H9 (cell line): Measurements from ENCODE around the gene COPE. TPM values are rescaled to one million over a fixed set of nuclear protein-coding genes. Genes with fewer than 3 reads are reported as not detected.

Source experiments
- DNase-seq: peaks from one replicate; pipeline ENCODE4 v3.0.0-alpha.2; 2017
- H2AFZ ChIP-seq: one replicate; pipeline ENCODE4 v1.6.1; 2013; ENCODE audit warnings: mild to moderate bottlenecking, low read length, control low read depth, moderate library complexity
- H2AK5ac ChIP-seq: 2 replicates; pipeline ENCODE4 v1.6.1; 2013; ENCODE audit warnings: low read length, control low read depth, mixed read lengths; ENCODE audit not compliant: insufficient read length
- H2BK120ac ChIP-seq: one replicate; pipeline ENCODE4 v1.6.1; 2013; ENCODE audit warnings: low read depth, mild to moderate bottlenecking, low read length, control low read depth, inconsistent platforms; ENCODE audit not compliant: poor library complexity, severe bottlenecking
- H2BK12ac ChIP-seq: 2 replicates; pipeline ENCODE4 v1.6.1; 2013; ENCODE audit warnings: low read length, control low read depth, mixed read lengths, low read depth; ENCODE audit not compliant: insufficient read length
- H2BK15ac ChIP-seq: 2 replicates; pipeline ENCODE4 v1.6.1; 2013; ENCODE audit warnings: low read depth, low read length, control low read depth
- H2BK20ac ChIP-seq: one replicate; pipeline ENCODE4 v1.6.1; 2013; ENCODE audit warnings: low read depth, mild to moderate bottlenecking, low read length, control low read depth, inconsistent platforms; ENCODE audit not compliant: poor library complexity, severe bottlenecking
- H2BK5ac ChIP-seq: 2 replicates; pipeline ENCODE4 v1.6.1; 2013; ENCODE audit warnings: low read length, control low read depth, mixed read lengths; ENCODE audit not compliant: insufficient read length
- H3K14ac ChIP-seq: 2 replicates; pipeline ENCODE4 v1.6.1; 2013; ENCODE audit warnings: low read length, control low read depth; ENCODE audit not compliant: insufficient read depth
- H3K18ac ChIP-seq: 2 replicates; pipeline ENCODE4 v1.6.1; 2013; ENCODE audit warnings: low read depth, mild to moderate bottlenecking, mixed read lengths, low read length, control low read depth; ENCODE audit not compliant: insufficient read length
- H3K23ac ChIP-seq: 2 replicates; pipeline ENCODE4 v1.6.1; 2013; ENCODE audit warnings: low read length, control low read depth, mixed read lengths, low read depth; ENCODE audit not compliant: insufficient read length
- H3K23me2 ChIP-seq: 2 replicates; pipeline ENCODE4 v1.6.1; 2013; ENCODE audit warnings: low read depth, mild to moderate bottlenecking, mixed read lengths, low read length, control low read depth; ENCODE audit not compliant: insufficient read length, poor library complexity, severe bottlenecking
- H3K27ac ChIP-seq: 2 replicates; pipeline ENCODE4 v1.5.1; 2013; ENCODE audit warnings: low read length, control low read depth, mixed read lengths, low read depth; ENCODE audit not compliant: insufficient read length
- H3K27me3 ChIP-seq: 2 replicates; pipeline ENCODE4 v1.6.1; 2013; ENCODE audit warnings: low read length, control low read depth, inconsistent platforms; ENCODE audit not compliant: insufficient read depth
- H3K4ac ChIP-seq: 2 replicates; pipeline ENCODE4 v1.6.1; 2013; ENCODE audit warnings: low read depth, mild to moderate bottlenecking, control low read depth, inconsistent platforms, low read length, moderate library complexity
- H3K4me1 ChIP-seq: 2 replicates; pipeline ENCODE4 v1.6.1; 2013; ENCODE audit warnings: low read length, control low read depth, inconsistent platforms; ENCODE audit not compliant: insufficient read depth
- H3K4me2 ChIP-seq: 2 replicates; pipeline ENCODE4 v1.6.1; 2013; ENCODE audit warnings: low read length, control low read depth, mixed read lengths; ENCODE audit not compliant: insufficient read length, insufficient read depth
- H3K56ac ChIP-seq: 2 replicates; pipeline ENCODE4 v1.6.1; 2013; ENCODE audit warnings: low read depth, mild to moderate bottlenecking, mixed read lengths, low read length, control low read depth; ENCODE audit not compliant: insufficient read length
- H3K79me1 ChIP-seq: 2 replicates; pipeline ENCODE4 v1.6.1; 2013; ENCODE audit warnings: low read depth, mild to moderate bottlenecking, moderate library complexity, low read length, control low read depth, inconsistent platforms; ENCODE audit not compliant: insufficient read depth, poor library complexity, severe bottlenecking
- H3K79me2 ChIP-seq: 2 replicates; pipeline ENCODE4 v1.6.1; 2013; ENCODE audit warnings: low read length, control low read depth, inconsistent platforms; ENCODE audit not compliant: insufficient read depth
- H3K9ac ChIP-seq: 2 replicates; pipeline ENCODE4 v1.6.1; 2013; ENCODE audit warnings: low read length, control low read depth, mixed read lengths; ENCODE audit not compliant: insufficient read length; ENCODE audit errors: extremely low read depth
- H3K9me3 ChIP-seq: one replicate; pipeline ENCODE4 v1.6.1; 2013; ENCODE audit warnings: low read depth, low read length, inconsistent platforms; ENCODE audit not compliant: control insufficient read depth
- H3T11ph ChIP-seq: one replicate; pipeline ENCODE4 v1.6.1; 2013; ENCODE audit warnings: mild to moderate bottlenecking, low read length, control low read depth, inconsistent platforms
- H4K20me1 ChIP-seq: one replicate; pipeline ENCODE4 v1.6.1; 2013; ENCODE audit not compliant: control insufficient read depth, insufficient read length, insufficient read depth
- H4K5ac ChIP-seq: 2 replicates; pipeline ENCODE4 v1.6.1; 2013; ENCODE audit warnings: low read depth, mild to moderate bottlenecking, mixed read lengths, low read length, control low read depth; ENCODE audit not compliant: insufficient read length
- H4K8ac ChIP-seq: replicated peaks from 2 replicates; pipeline ENCODE4 v1.6.1; 2013; ENCODE audit warnings: low read length, control low read depth, mixed read lengths, low read depth; ENCODE audit not compliant: insufficient read length
- H4K91ac ChIP-seq: 2 replicates; pipeline ENCODE4 v1.6.1; 2013; ENCODE audit warnings: low read depth, mild to moderate bottlenecking, moderate library complexity, mixed read lengths, low read length, control low read depth; ENCODE audit not compliant: insufficient read length
- H3K27ac Mint-ChIP-seq, 3 experiments: 2 replicates in 2 of 3; 3 replicates in 1 of 3; pipeline ENCODE4 v1.8.0; 2020 to 2021; ENCODE audit warnings: mixed read lengths in 3 of 3, mild to moderate bottlenecking in 1 of 3, moderate library complexity in 1 of 3
- H3K27me3 Mint-ChIP-seq: 2 replicates; pipeline ENCODE4 v1.8.0; 2021; ENCODE audit warnings: low read depth, mild to moderate bottlenecking, moderate library complexity, mixed read lengths
- H3K36me3 Mint-ChIP-seq, 3 experiments: 2 replicates in 2 of 3; 3 replicates in 1 of 3; pipeline ENCODE4 v1.8.0; 2020 to 2021; ENCODE audit warnings: low read depth in 3 of 3, mixed read lengths in 3 of 3; ENCODE audit not compliant: insufficient read depth in 1 of 3
- H3K4me1 Mint-ChIP-seq, 2 experiments: 2 replicates each; pipeline ENCODE4 v1.8.0; 2020; ENCODE audit warnings: mixed read lengths in 2 of 2
- H3K4me3 Mint-ChIP-seq, 2 experiments: 2 replicates in 1 of 2; 3 replicates in 1 of 2; pipeline ENCODE4 v1.8.0; 2020 to 2021; ENCODE audit warnings: mild to moderate bottlenecking in 2 of 2, mixed read lengths in 2 of 2, moderate library complexity in 1 of 2
- H3K9me3 Mint-ChIP-seq, 2 experiments: 2 replicates in 1 of 2; 3 replicates in 1 of 2; pipeline ENCODE4 v1.8.0; 2020; ENCODE audit warnings: mild to moderate bottlenecking in 2 of 2, mixed read lengths in 2 of 2, moderate library complexity in 1 of 2
- CTCF ChIP-seq: fragments of 200-600 bp; sonication (generic); conservative IDR thresholded peaks from 3 replicates; pipeline ENCODE4 v1.8.0; 2021; ENCODE audit warnings: antibody characterized with exemption, mild to moderate bottlenecking
- WGBS: extraction: QIAGEN DNeasy Blood & Tissue Kit; methylation state at CpG from one replicate; pipeline ENCODE4 v1.1.7; 2013; ENCODE audit warnings: missing lambda C conversion rate, low lambda C conversion rate, mixed read lengths; ENCODE audit not compliant: insufficient read length; ENCODE audit errors: extremely low coverage; 5-methylcytosine and 5-hydroxymethylcytosine counted together
- total RNA-seq: library from RNA; stranded (reverse); gene quantifications from 2 replicates; pipeline ENCODE4 v1.2.1, GENCODE V29; 2021

Gene COPE
- total RNA-seq, 1 experiment from 2014 or later = 198 TPM

- H3K4me1 Mint-ChIP-seq = peaks cover 0 to 10% of the 10 kb centered on the region in 2 experiments; a peak in 1 of 4 replicates
- no peak overlapping the region for H3K27ac ChIP-seq
- no peaks in the 10 kb centered on the region for H3K79me2 ChIP-seq
- H2BK5ac ChIP-seq = no peak overlapping the region
- no CpG with 5 or more reads among the region's 25 CpGs for WGBS
- peaks cover 0 to 11% (median 5%) of the 10 kb centered on the region in 3 experiments; a peak in 5 of 7 replicates for H3K36me3 Mint-ChIP-seq
- H3K9ac ChIP-seq = no peak overlapping the region
- H3K4me2 ChIP-seq = no peak overlapping the region
- no peak overlapping the region; a peak in 1 of 7 replicates for H3K27ac Mint-ChIP-seq
- no peak for DNase-seq
- no peak overlapping the region for H4K91ac ChIP-seq
- H3K18ac ChIP-seq = no peak overlapping the region
- no peak overlapping the region for H2BK120ac ChIP-seq
- no peak overlapping the region for H3K4ac ChIP-seq
- peaks cover 17% of the 10 kb centered on the region for H3K27me3 Mint-ChIP-seq
- no peak overlapping the region for H2BK15ac ChIP-seq
- no peak overlapping the region for H3T11ph ChIP-seq
- H3K79me1 ChIP-seq = no peaks in the 10 kb centered on the region
- H3K56ac ChIP-seq = no peak overlapping the region
- peaks cover 7% of the 10 kb centered on the region for H3K23me2 ChIP-seq
- H3K23ac ChIP-seq = no peak overlapping the region
- H2BK20ac ChIP-seq = no peak overlapping the region
- peak overlapping the region; percentile 72 to 87; a peak in 4 of 5 replicates for H3K4me3 Mint-ChIP-seq
- H2AFZ ChIP-seq = no peak overlapping the region
- no peak overlapping the region for H2BK12ac ChIP-seq
- H4K20me1 ChIP-seq = no peaks in the 10 kb centered on the region
- H4K5ac ChIP-seq = no peak overlapping the region
- H3K14ac ChIP-seq = no peak overlapping the region
- no peak for TF ChIP-seq CTCF
- H3K9me3 Mint-ChIP-seq = no peaks in the 10 kb centered on the region
- no peaks in the 10 kb centered on the region; the same call in 1 of the 2 replicates for H3K27me3 ChIP-seq
- no peaks in the 10 kb centered on the region for H3K9me3 ChIP-seq
- no peak overlapping the region for H4K8ac ChIP-seq
- H3K4me1 ChIP-seq = no peaks in the 10 kb centered on the region
- no peak overlapping the region for H2AK5ac ChIP-seq
Measured at GRCh38 chr19:18897094-18898029, 21.8 kb downstream of the COPE start.
